Cardiac muscle cell (in vitro differentiated cells and primary cell): Measurements from ENCODE around the gene CTNNAL1. TPM values are rescaled to one million over a fixed set of nuclear protein-coding genes. Genes with fewer than 3 reads are reported as not detected.

ENCODE experiments used
- DNase-seq, 2 donors: peaks; one replicate each; pipeline versions ENCODE4 v3.0.0 to v3.0.0-alpha.2; 2010 to 2017; ENCODE audit warnings: low read depth in 1 of 2, low spot score in 1 of 2
- H3K27ac ChIP-seq: fragments of 200-600 bp; sonication (generic); 2 replicates; pipeline ENCODE4 v1.5.1; 2016
- H3K27me3 ChIP-seq: fragments of 200-600 bp; sonication (generic); 2 replicates; pipeline ENCODE4 v1.6.0; 2016; ENCODE audit warnings: control low read depth
- H3K36me3 ChIP-seq: fragments of 200-600 bp; sonication (generic); 2 replicates; pipeline ENCODE4 v1.5.1; 2016; ENCODE audit warnings: control low read depth
- H3K4me1 ChIP-seq: fragments of 200-600 bp; sonication (generic); 2 replicates; pipeline ENCODE4 v1.8.1; 2017; ENCODE audit warnings: low read depth, mild to moderate bottlenecking, mixed run types
- H3K4me3 ChIP-seq: fragments of 200-600 bp; sonication (generic); 2 replicates; pipeline ENCODE4 v1.5.1; 2016; ENCODE audit warnings: mild to moderate bottlenecking
- H3K9me3 ChIP-seq: fragments of 200-600 bp; sonication (generic); 2 replicates; pipeline ENCODE4 v1.5.1; 2017; ENCODE audit warnings: low read depth, mild to moderate bottlenecking, control low read depth
- CTCF ChIP-seq: IDR thresholded peaks from 2 replicates; pipeline ENCODE4 v1.5.1; 2012; ENCODE audit warnings: low read depth, mild to moderate bottlenecking, low read length
- polyA plus RNA-seq: library from polyadenylated mRNA; unstranded; fragments of >200 nt; fragmentation: Nextera tagmentation; extraction: Ambion mirVana; gene quantifications from 2 replicates; pipeline ENCODE4 v1.2.1, GENCODE V29; 2016
- total RNA-seq: library from RNA; depleted of rRNA; stranded (reverse); fragments of >200 nt; gene quantifications from 2 replicates; pipeline ENCODE4 v1.2.3, GENCODE V29; 2016

CTNNAL1 gene
- total and polyA plus RNA-seq, 2 experiments from 2014 or later, result 64.7 to 102 TPM

GRCh38 chr9:109051733-109052132, 38.4 kb upstream of the CTNNAL1 start:
- no peaks in the 10 kb centered on the region for H3K27me3 ChIP-seq
- H3K36me3 ChIP-seq, result peaks cover 33% of the 10 kb centered on the region
- no peak overlapping the region for H3K4me3 ChIP-seq
- DNase-seq, result no peak
- H3K9me3 ChIP-seq, result no peaks in the 10 kb centered on the region
- peaks cover 21% of the 10 kb centered on the region for H3K4me1 ChIP-seq
- peak overlapping the region; percentile 62 for H3K27ac ChIP-seq
- no peak for TF ChIP-seq CTCF

- TF ChIP-seq CTCF, result no peak
- H3K27me3 ChIP-seq, result no peaks in the 10 kb centered on the region
- H3K9me3 ChIP-seq, result no peaks in the 10 kb centered on the region
- H3K4me3 ChIP-seq, result no peak overlapping the region
- no peak for DNase-seq
- peaks cover 35% of the 10 kb centered on the region for H3K36me3 ChIP-seq
- peaks cover 21% of the 10 kb centered on the region for H3K4me1 ChIP-seq
- peak overlapping the region; percentile 62 for H3K27ac ChIP-seq
Measured at GRCh38 chr9:109050444-109050843, 37.1 kb upstream of the CTNNAL1 start.

GRCh38 chr9:109048822-109049221, 35.5 kb upstream of the CTNNAL1 start:
- no peak for DNase-seq
- Histone ChIP-seq H3K36me3 (peaks cover 43% of the 10 kb centered on the region), H3K9me3 (no peaks in the 10 kb centered on the region), H3K4me3 (no peak overlapping the region), H3K27me3 (no peaks in the 10 kb centered on the region), H3K4me1 (peaks cover 21% of the 10 kb centered on the region), H3K27ac (no peak overlapping the region)
- no peak for TF ChIP-seq CTCF

GRCh38 chr9:109047259-109047658, 34.0 kb upstream of the CTNNAL1 start:
- H3K9me3 ChIP-seq, result no peaks in the 10 kb centered on the region
- H3K4me3 ChIP-seq, result no peak overlapping the region
- no peaks in the 10 kb centered on the region for H3K27me3 ChIP-seq
- peaks cover 17% of the 10 kb centered on the region for H3K4me1 ChIP-seq
- no peak for DNase-seq
- no peak overlapping the region for H3K27ac ChIP-seq
- no peak for TF ChIP-seq CTCF
- H3K36me3 ChIP-seq, result peaks cover 41% of the 10 kb centered on the region

GRCh38 chr9:109046346-109046745, 33.0 kb upstream of the CTNNAL1 start:
- no peak for DNase-seq

More at GRCh38 chr9:109046346-109046745, 33.0 kb upstream of the CTNNAL1 start:
- Histone ChIP-seq H3K4me3 (no peak overlapping the region), H3K27me3 (no peaks in the 10 kb centered on the region), H3K36me3 (peaks cover 41% of the 10 kb centered on the region), H3K9me3 (no peaks in the 10 kb centered on the region), H3K27ac (no peak overlapping the region), H3K4me1 (peaks cover 8% of the 10 kb centered on the region)
- TF ChIP-seq CTCF, result no peak
